ENCODE data around the gene BAIAP2L2. TPM values are rescaled to one million over a fixed set of nuclear protein-coding genes. Genes with fewer than 3 reads are reported as not detected.

Gene BAIAP2L2
- total RNA-seq, 1 donor from 2014 or later, result 1.6 TPM

DNA sequence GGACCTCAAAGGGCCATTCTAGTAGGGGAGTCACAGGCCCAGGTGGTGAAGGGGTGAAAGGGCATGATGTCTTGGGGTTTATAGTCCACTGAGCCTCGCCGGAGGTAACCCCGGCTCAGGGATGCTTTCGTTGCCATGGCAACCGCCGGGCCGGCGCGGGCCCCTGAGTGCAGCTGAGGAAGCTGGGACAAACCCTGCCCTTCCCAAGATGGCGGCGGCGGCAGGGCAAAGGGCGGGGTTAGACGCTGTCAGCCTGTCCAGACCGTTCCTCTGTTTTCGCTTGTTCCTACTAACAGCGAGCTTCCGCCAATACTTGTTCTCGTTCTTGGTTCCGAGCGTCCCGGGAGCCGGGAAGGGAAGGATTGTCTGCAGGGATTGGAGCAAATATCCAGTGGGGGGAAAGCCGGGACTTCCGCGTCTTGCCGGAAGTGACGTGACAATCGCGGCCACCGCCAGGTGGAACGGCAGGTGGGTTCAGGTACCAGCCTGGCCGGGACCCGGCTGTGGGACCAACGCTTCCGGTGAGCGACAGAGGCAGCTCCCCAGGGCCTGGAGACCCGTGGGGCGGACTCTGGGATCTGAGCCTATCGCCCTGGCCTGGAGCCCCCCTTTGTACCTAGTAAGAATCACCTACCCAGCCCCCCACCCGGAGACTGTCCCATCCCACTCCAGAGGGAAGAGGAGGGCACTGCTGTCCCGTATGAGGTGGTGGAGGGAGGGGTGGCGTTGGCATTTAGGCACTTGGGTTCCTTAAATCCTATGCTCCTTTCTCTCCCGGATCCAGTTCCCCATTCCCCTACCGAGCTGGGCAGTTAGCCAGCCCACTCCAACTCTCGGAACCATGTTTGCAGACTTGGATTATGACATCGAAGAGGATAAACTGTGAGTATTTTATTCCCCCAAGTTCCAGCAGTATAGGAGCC lies 53.3 kb downstream of the BAIAP2L2 start, which contains the start of gene PICK1:
Gene PICK1, plus strand, starts transcription at position 436 of the 923 bp plus-strand sequence. Its CDS starts 406 bp downstream, at position 842.
- Mint-ChIP-seq H3K27ac (peak within 1 kb of the TSS; percentile 98), H3K4me3 (peak within 1 kb of the TSS; percentile 83), H3K36me3 (peaks cover 20% of the 10 kb centered on the region), H3K4me1 (peaks cover 9% of the 10 kb centered on the region), H3K27me3 (ENCODE audit: low read depth) (no peaks in the 10 kb centered on the region), H3K9me3 (no peaks in the 10 kb centered on the region)
- peak; percentile 69 to 84 for DNase-seq (ENCODE audit: low spot score in 2 of 2, unreplicated experiment in 2 of 2)
- TF ChIP-seq, protein P1, sequence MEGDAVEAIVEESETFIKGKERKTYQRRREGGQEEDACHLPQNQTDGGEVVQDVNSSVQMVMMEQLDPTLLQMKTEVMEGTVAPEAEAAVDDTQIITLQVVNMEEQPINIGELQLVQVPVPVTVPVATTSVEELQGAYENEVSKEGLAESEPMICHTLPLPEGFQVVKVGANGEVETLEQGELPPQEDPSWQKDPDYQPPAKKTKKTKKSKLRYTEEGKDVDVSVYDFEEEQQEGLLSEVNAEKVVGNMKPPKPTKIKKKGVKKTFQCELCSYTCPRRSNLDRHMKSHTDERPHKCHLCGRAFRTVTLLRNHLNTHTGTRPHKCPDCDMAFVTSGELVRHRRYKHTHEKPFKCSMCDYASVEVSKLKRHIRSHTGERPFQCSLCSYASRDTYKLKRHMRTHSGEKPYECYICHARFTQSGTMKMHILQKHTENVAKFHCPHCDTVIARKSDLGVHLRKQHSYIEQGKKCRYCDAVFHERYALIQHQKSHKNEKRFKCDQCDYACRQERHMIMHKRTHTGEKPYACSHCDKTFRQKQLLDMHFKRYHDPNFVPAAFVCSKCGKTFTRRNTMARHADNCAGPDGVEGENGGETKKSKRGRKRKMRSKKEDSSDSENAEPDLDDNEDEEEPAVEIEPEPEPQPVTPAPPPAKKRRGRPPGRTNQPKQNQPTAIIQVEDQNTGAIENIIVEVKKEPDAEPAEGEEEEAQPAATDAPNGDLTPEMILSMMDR (IDR thresholded peaks at IDR 0.05; ENCODE audit: unreplicated experiment), result no peak

DNA sequence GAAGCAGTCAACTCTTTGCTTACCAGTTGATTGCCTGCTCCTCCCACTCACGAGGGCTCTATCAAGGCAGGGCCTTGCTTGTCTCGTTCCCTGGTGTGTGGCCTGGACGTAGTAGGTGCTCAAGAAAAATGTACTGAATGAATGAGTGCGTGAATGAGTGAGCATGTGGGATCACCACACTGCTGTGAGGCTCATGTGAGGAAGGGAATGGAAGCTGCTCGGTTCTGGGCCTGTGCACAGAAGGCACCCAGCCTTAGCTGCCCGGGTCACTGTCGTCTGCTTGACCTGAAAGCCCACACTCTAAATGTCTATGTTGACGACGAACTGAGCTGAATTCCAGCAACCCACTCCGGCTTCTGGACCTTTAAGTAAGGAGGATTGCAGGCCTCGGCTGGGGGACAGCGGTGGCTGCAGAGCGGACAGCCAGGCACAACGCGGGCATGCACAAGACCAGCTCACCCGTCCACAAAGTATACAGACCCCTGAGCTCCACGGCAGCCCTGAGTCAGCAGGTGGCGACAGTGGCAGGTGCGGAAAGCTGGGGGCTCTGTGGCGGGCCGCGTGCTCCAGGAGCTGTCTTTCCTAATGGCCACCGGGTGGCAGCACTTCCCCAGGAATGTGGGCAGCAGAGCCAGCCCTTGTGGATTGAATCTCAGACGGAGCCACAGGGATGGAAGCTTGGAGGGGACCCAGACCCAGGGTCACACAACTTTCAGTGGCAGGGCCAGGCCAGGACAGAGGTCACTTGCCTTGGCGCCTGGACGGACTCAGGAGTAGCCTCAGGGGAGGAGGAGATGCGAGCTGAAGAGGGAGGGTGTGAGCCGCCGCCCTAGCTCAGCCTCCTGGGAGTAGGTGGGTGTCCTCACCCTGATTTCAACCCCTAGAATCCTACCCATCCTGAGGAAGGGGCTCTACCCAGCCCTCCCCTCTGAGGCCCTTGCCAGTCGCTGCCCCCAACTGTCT lies 58.3 kb downstream of the BAIAP2L2 start:
- H3K27ac Mint-ChIP-seq, result no peak overlapping the region
- no peaks in the 10 kb centered on the region for H3K9me3 Mint-ChIP-seq
- no peaks in the 10 kb centered on the region for H3K4me1 Mint-ChIP-seq
- TF ChIP-seq, protein P1 (IDR thresholded peaks at IDR 0.05; ENCODE audit: unreplicated experiment), result peak; percentile 86
- H3K27me3 Mint-ChIP-seq (ENCODE audit: low read depth), result peaks cover 6% of the 10 kb centered on the region
- DNase-seq (ENCODE audit: low spot score in 2 of 2, unreplicated experiment in 2 of 2), result peak; percentile 71 to 86
- no peaks in the 10 kb centered on the region for H3K36me3 Mint-ChIP-seq
- no peak overlapping the region for H3K4me3 Mint-ChIP-seq

DNA sequence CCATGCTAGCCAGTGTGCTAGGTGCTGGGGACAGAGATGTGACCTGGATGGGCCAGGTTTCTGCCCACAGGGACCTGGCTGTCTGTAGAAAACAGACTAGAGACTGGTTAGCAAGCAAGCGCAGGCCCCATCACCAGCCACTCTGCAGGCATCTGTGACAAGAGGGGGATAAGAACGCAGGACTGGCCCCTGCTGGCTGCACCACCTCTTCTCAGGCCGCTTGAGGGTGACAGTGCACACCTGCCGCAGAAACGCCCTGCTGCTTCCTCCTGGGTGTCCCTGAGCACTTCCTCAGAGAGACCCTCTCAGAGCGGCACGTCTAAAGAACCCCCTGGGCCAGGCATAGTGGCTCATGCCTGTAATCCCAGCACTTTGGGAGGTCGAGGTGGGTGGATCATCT lies 59.2 kb downstream of the BAIAP2L2 start:
- H3K4me3 Mint-ChIP-seq, result no peak overlapping the region
- no peak for DNase-seq (ENCODE audit: low spot score in 2 of 2, unreplicated experiment in 2 of 2)
- no peaks in the 10 kb centered on the region for H3K4me1 Mint-ChIP-seq
- H3K9me3 Mint-ChIP-seq, result no peaks in the 10 kb centered on the region
- H3K27me3 Mint-ChIP-seq (ENCODE audit: low read depth), result peaks cover 6% of the 10 kb centered on the region
- H3K36me3 Mint-ChIP-seq, result no peaks in the 10 kb centered on the region
- TF ChIP-seq, protein P1 (IDR thresholded peaks at IDR 0.05; ENCODE audit: unreplicated experiment), result no peak
- no peak overlapping the region for H3K27ac Mint-ChIP-seq

DNA sequence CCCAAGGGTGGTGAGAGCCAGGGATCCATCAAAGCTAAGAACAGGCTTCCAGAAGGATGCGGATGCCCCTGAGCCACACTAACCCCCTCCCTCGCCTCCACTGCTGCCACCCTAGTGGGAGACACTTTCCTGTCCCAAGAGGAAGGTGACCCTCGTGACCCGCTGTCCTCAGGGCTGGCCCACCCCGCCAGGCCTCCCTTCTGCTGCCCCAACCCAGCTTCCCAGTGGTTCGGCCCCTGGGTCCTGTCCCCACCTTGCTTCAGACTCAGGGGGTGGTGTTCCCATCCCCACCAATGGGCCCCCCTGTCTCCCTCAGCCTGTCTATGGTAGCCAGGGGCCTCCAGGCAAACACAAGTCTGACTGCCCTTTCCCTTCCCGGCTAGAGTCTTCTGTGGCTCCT lies 59.8 kb downstream of the BAIAP2L2 start:
- peaks cover 6% of the 10 kb centered on the region for H3K27me3 Mint-ChIP-seq (ENCODE audit: low read depth)
- TF ChIP-seq, protein P1 (IDR thresholded peaks at IDR 0.05; ENCODE audit: unreplicated experiment), result no peak
- no peak for DNase-seq (ENCODE audit: low spot score in 2 of 2, unreplicated experiment in 2 of 2)
- H3K4me3 Mint-ChIP-seq, result no peak overlapping the region
- H3K4me1 Mint-ChIP-seq, result no peaks in the 10 kb centered on the region
- no peaks in the 10 kb centered on the region for H3K36me3 Mint-ChIP-seq
- no peaks in the 10 kb centered on the region for H3K9me3 Mint-ChIP-seq
- no peak overlapping the region for H3K27ac Mint-ChIP-seq

DNA sequence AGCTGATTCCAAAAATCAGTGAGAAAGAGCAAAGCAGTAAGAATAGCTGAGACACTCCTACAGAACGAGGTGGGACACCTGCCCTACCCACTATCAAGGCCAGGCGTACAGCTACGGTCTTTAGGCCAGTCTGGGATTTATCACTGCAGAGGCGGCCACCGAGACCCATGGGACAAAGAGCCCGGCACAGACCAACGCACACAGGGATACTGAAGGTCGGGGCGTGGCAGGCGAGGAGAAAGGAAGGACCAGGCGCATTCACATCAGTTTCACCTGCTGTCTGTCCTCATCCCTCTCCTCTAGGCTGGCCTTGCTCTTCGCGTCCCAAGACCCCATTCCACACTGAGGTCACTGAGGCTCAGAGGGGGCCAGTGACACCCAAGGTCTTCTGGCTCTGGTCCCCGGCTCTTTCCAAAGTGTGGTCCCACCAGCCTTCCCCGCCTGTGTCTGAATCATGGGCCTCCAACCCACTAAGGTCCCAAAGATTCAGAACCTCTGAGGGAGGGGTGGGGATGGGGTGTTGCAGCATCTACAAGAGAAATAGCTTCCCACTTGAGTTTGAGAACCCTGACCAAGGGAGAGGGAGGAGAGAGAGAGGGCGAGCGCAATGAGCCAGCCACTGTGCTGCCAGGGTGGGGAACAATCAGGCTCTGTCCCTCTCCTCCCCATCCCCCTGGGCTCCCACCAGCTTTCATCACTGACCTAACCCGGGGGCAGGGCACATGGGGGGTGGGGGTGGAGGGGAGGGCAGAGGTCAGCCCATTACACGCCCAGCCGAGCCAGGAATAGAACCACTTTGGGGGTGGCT lies 60.5 kb downstream of the BAIAP2L2 start:
- Mint-ChIP-seq H3K27me3 (ENCODE audit: low read depth) (peaks cover 6% of the 10 kb centered on the region), H3K9me3 (no peaks in the 10 kb centered on the region), H3K36me3 (no peaks in the 10 kb centered on the region), H3K4me1 (no peaks in the 10 kb centered on the region), H3K27ac (no peak overlapping the region), H3K4me3 (no peak overlapping the region)
- TF ChIP-seq, protein P1 (IDR thresholded peaks at IDR 0.05; ENCODE audit: unreplicated experiment), result no peak
- no peak for DNase-seq (ENCODE audit: low spot score in 2 of 2, unreplicated experiment in 2 of 2)

Data from mesothelial cell of epicardium (in vitro differentiated cells).